Pancreas (tissue), 10 donors: Measurements from ENCODE around the gene INPP5A. TPM values are rescaled to one million over a fixed set of nuclear protein-coding genes. Genes with fewer than 3 reads are reported as not detected.

Experiments used
- ATAC-seq, 4 donors: fragments of 200-7000 bp; cut with Tn5 transposase; one replicate each; pipeline versions ENCODE4 v1.8.0 to v1.9.1; 2020; ENCODE audit warnings: mild to moderate bottlenecking in 4 of 4, moderate library complexity in 4 of 4
- DNase-seq, 6 donors: peaks; one replicate each; pipeline ENCODE4 v3.0.0-alpha.2; 2020
- FAIRE-seq: peaks from 2 replicates; lab custom pipeline; 2012; peaks lifted over from hg19 to GRCh38; lab: Jason Lieb, UNC
- H3K27ac ChIP-seq, 4 donors: fragments of 200-600 bp; sonication (generic); 1 replicate in 3 of 4; 2 replicates in 1 of 4; pipeline versions ENCODE4 v1.5.0 to v1.8.0; 2020
- H3K27me3 ChIP-seq, 4 donors: fragments of 200-600 bp; one replicate each; pipeline ENCODE4 v1.8.0; 2021
- H3K36me3 ChIP-seq, 3 donors: fragments of 200-600 bp; sonication (generic) in 1 of 3; one replicate each; pipeline versions ENCODE4 v1.5.0 to v1.8.0; 2020 to 2021
- H3K4me1 ChIP-seq, 3 donors: fragments of 200-600 bp; one replicate each; pipeline ENCODE4 v1.8.0; 2021
- H3K4me3 ChIP-seq, 4 donors: fragments of 200-600 bp; sonication (generic) in 2 of 4; one replicate each; pipeline versions ENCODE4 v1.5.0 to v1.8.0; 2020 to 2021
- H3K9me3 ChIP-seq, 4 donors: fragments of 200-600 bp; one replicate each; pipeline ENCODE4 v1.8.0; 2021
- CTCF ChIP-seq, 4 donors: fragments of 200-600 bp; sonication (generic) in 3 of 4; IDR thresholded peaks; one replicate each; pipeline versions ENCODE4 v1.5.0 to v1.8.0; 2021; ENCODE audit warnings: antibody characterized with exemption in 4 of 4
- WGBS, 2 donors: extraction: QIAGEN DNeasy Blood & Tissue Kit; methylation state at CpG; one replicate each; pipeline ENCODE4 v1.1.7; 2013; 5-methylcytosine and 5-hydroxymethylcytosine counted together
- intact Hi-C, 3 donors: fragments of 100-400 bp; cut with DNase I; formaldehyde crosslinking; loops; one replicate each; pipeline versions ENCODE4 v1.11.1 to v1.14.2; 2022
- polyA plus RNA-seq, 2 donors: library from polyadenylated mRNA; stranded (reverse); fragments of 200-250 nt; gene quantifications; one replicate each; pipeline ENCODE4 v1.2.3, GENCODE V29; 2013
- total RNA-seq, 6 donors: library from RNA; stranded (reverse); fragmentation: NEBNext Ultra II Directional in 4 of 6; extraction: Animal tissue kit (Norgen Biotek cat#: 25700) in 4 of 6; gene quantifications; one replicate each; pipeline versions ENCODE4 v1.2.1 to v1.2.4, GENCODE V29; 2021 to 2023
- donor health status: healthy with polysubstance abuse.
- donor health status: DM: no; HTN: no; CAD: no; lungs with moderate emphysema.
- donor health status: DM: no; HTN: no; CAD: no.
- donor health status: control.
- donor health status: control.
- donor health status: Bipolar disorder and iron deficiency.
- donor health status: DM: yes; HTN: yes; CAD: no.
- donor health status: DM: no; HTN: no; CAD: no.
- donor health status: DM: no; HTN: no; CAD: no.
- donor health status: DM: yes; HTN: yes; CAD: no.

The INPP5A gene
- total and polyA plus RNA-seq, 8 donors = 5.9 to 15.6 (median 11.3) TPM

- ATAC-seq (no peak), DNase-seq (no peak), FAIRE-seq (no peak)
- no peak overlapping the region for H3K27ac ChIP-seq
- H3K4me1 ChIP-seq = peaks cover 0 to 6% (median 0%) of the 10 kb centered on the region in 3 donors
- no peaks in the 10 kb centered on the region for H3K27me3 ChIP-seq
- intact Hi-C loops = no loop called here
- WGBS, 2 donors = 96 to 100% methylated on average over 3 of the region's 3 CpGs
- no peaks in the 10 kb centered on the region for H3K9me3 ChIP-seq
- H3K36me3 ChIP-seq = no peaks in the 10 kb centered on the region
- TF ChIP-seq CTCF (IDR thresholded peaks at IDR 0.05) = no peak
- no peak overlapping the region for H3K4me3 ChIP-seq
These were observed 62.1 kb downstream of the INPP5A start for GRCh38 chr10:132599732-132600131.

GRCh38 chr10:132600416-132600815, 62.8 kb downstream of the INPP5A start:
- ATAC-seq (no peak), FAIRE-seq (no peak), DNase-seq (no peak)
- Histone ChIP-seq H3K4me3 (no peak overlapping the region), H3K4me1 (peaks cover 0 to 6% (median 0%) of the 10 kb centered on the region in 3 donors), H3K27me3 (no peaks in the 10 kb centered on the region), H3K27ac (no peak overlapping the region), H3K36me3 (no peaks in the 10 kb centered on the region), H3K9me3 (no peaks in the 10 kb centered on the region)
- WGBS, 2 donors = 97 to 99% methylated on average over 3 of the region's 3 CpGs
- intact Hi-C loops = no loop called here
- no peak for TF ChIP-seq CTCF (IDR thresholded peaks at IDR 0.05)

- no peak for TF ChIP-seq CTCF (IDR thresholded peaks at IDR 0.05)
- Histone ChIP-seq H3K4me3 (no peak overlapping the region), H3K36me3 (no peaks in the 10 kb centered on the region), H3K9me3 (no peaks in the 10 kb centered on the region), H3K27ac (no peak overlapping the region), H3K27me3 (no peaks in the 10 kb centered on the region), H3K4me1 (no peaks in the 10 kb centered on the region)
- DNase-seq (no peak), FAIRE-seq (no peak), ATAC-seq (no peak)
- 89 to 97% methylated on average over 1 of the region's 1 CpG for WGBS, 2 donors
- intact Hi-C loops = no loop called here
These were observed 64.0 kb downstream of the INPP5A start for GRCh38 chr10:132601567-132601966.

- TF ChIP-seq CTCF (IDR thresholded peaks at IDR 0.05) = no peak
- Histone ChIP-seq H3K4me1 (no peaks in the 10 kb centered on the region), H3K9me3 (no peaks in the 10 kb centered on the region), H3K36me3 (no peaks in the 10 kb centered on the region), H3K27me3 (no peaks in the 10 kb centered on the region), H3K4me3 (no peak overlapping the region), H3K27ac (no peak overlapping the region)
- no peak for DNase-seq
- no peak for FAIRE-seq
- WGBS, 2 donors = 90 to 93% methylated on average over 6 of the region's 6 CpGs
- no peak for ATAC-seq
- intact Hi-C loops = no loop called here
These were observed 65.0 kb downstream of the INPP5A start for GRCh38 chr10:132602614-132603013.

- FAIRE-seq (no peak), DNase-seq (peak in 1 of 6 donors; percentile 37)
- 98% methylated on average over 27 to 30 of the region's 30 CpGs for WGBS, 2 donors
These were observed 66.4 kb downstream of the INPP5A start for GRCh38 chr10:132603851-132604533.

More at GRCh38 chr10:132603851-132604533, 66.4 kb downstream of the INPP5A start:
- no peak for ATAC-seq
- Histone ChIP-seq H3K4me1 (no peaks in the 10 kb centered on the region), H3K4me3 (no peak overlapping the region), H3K9me3 (no peaks in the 10 kb centered on the region), H3K27ac (no peak overlapping the region), H3K27me3 (no peaks in the 10 kb centered on the region), H3K36me3 (no peaks in the 10 kb centered on the region)
- intact Hi-C loops = no loop called here
- no peak for TF ChIP-seq CTCF (IDR thresholded peaks at IDR 0.05)
